Heart left ventricle (tissue), 13 donors: Measurements from ENCODE around the gene C2.

Experiments
- CTCF ChIP-seq, 12 donors: fragments of 200-600 bp; sonication (generic) in 4 of 12; IDR thresholded peaks; one replicate each; pipeline versions ENCODE4 v1.5.0 to v1.8.0; 2018 to 2022; ENCODE audit warnings: antibody characterized with exemption in 12 of 12, mild to moderate bottlenecking in 5 of 12
- POLR2A ChIP-seq, 2 donors: fragments of 450-650 bp; IDR thresholded peaks; one replicate each; pipeline ENCODE4 v1.6.1; 2017; ENCODE audit warnings: antibody characterized with exemption in 2 of 2, mild to moderate bottlenecking in 2 of 2, moderate library complexity in 2 of 2
- donor health status: ischemic (EF 13 %, LVEDD 7.1; RV severe dilation, severe dysfunction).
- donor health status: DM: no; HTN: yes; CAD: no.
- donor health status: DM: no; HTN: no; CAD: no.
- donor health status: ischemic (EF 25% LVEDD 6.9; RV normal size, moderate dysfunction).
- donor health status: ischemic (EF 25% LVEDD 5.7; RV mildly dilated, moderate dysfunction).
- donor health status: ischemic (EF 35%, LVEDD 5.7; RV mildly dilated, moderate dysfunction).
- donor health status: nonischemic (EF 11% LVEDD 7.7; RV severe dilation, severe dysfunction).
- donor health status: DM: yes; HTN: yes; CAD: no.
- donor health status: PGD.
- donor health status: ischemic (EF 29% LVEDD 5.4; RV normal size, mild dysfunction).
- donor health status: nonischemic (EF 23%, LVEDD 6.1; RV moderate dilation, normal function).

GRCh38 chr6:31966997-31967925 lies 39.7 kb downstream of the C2 start:
- no peak for TF ChIP-seq POLR2A (IDR thresholded peaks at IDR 0.05)
- TF ChIP-seq CTCF (IDR thresholded peaks at IDR 0.05), result no peak
